ENCODE results near the gene NT5DC3.

NT5DC3 gene

DNA sequence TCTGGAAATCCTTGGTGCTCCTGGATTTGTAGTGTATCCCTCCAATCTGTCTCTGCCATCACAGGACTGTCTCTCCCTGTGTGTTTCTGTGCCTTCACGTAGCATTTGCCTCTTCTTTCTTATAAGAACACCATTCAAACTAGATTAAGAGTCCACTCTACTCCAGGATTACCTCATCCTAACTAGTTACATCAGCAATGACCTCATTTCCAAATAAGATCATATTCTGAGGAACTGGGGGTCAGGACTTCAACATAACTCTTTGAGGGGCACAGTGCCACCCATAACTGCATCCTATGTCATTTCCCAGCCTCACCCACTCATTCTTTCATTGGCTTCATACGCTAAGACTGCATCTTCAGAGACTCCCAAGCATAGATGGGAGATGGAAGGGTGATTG is 106.2 kb downstream of the NT5DC3 start:
- no peak for TF ChIP-seq GATA1 (IDR thresholded peaks at IDR 0.05; ENCODE audit: low read depth, low read length)
- no peak for TF ChIP-seq POLR2A (IDR thresholded peaks at IDR 0.05; ENCODE audit: low read length)
- no peak for DNase-seq

DNA sequence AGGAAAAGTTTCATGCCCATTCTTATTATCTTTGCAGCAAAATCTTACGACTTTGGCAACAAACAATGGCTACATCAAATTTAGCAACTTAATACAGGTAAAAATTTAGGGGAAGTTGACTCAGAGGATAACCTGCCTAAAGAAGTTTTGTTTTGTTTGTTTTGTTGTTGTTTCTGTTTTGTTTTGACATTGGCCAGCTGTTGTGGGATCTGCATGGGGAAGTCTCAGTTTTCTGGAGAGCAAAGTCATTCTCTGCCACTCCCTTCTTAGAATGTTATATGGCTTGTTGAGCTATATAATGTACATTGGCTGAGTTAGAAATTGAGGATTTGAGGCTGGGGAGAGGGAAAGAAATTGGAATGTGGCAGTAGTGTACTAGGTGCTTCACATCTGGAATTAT is 109.5 kb downstream of the NT5DC3 start:
- no peak for DNase-seq
- TF ChIP-seq GATA1 (IDR thresholded peaks at IDR 0.05; ENCODE audit: low read depth, low read length) (no peak), POLR2A (IDR thresholded peaks at IDR 0.05; ENCODE audit: low read length) (no peak)

DNA sequence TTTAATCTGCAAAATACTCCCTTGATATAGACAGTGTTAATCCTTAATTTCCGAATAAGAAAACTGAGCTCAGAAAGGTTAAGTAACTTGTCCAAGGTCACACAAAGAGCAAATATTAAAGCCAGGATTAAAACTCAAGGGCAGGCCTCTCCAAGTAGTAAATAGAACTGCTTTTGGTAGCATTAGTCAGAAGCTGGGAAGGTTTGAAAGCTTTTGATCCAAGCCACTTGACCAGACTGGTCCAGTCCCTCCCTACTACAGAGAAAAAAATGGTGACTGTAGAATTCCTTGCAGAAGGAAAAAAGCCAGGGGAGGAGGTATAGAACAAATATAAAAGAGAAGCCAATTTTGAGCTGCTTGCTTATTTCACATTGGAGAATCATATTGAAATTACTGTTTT is 111.5 kb downstream of the NT5DC3 start:
- TF ChIP-seq POLR2A (IDR thresholded peaks at IDR 0.05; ENCODE audit: low read length) (no peak), GATA1 (IDR thresholded peaks at IDR 0.05; ENCODE audit: low read depth, low read length) (no peak)
- DNase-seq: no peak

DNA sequence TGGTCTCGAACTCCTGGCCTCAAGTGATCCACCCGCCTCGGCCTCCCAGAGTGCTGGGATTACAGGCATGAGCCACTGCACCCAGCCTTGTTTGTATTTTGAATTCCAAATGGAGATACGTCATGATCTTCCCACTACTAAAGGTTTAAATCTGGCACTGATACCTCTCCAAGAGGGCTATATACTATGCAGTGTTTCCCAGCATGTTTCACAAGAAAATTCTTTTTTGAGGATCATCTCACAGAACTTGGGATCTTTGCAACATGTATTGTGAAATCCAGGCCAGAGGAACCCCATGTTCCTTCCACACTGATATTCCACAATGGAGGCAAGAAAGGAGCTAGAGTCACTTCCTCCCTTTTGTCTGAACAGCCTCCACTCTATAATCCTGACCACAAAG is 112.7 kb downstream of the NT5DC3 start:
- DNase-seq: no peak
- TF ChIP-seq POLR2A (IDR thresholded peaks at IDR 0.05; ENCODE audit: low read length) (no peak), GATA1 (IDR thresholded peaks at IDR 0.05; ENCODE audit: low read depth, low read length) (no peak)

DNA sequence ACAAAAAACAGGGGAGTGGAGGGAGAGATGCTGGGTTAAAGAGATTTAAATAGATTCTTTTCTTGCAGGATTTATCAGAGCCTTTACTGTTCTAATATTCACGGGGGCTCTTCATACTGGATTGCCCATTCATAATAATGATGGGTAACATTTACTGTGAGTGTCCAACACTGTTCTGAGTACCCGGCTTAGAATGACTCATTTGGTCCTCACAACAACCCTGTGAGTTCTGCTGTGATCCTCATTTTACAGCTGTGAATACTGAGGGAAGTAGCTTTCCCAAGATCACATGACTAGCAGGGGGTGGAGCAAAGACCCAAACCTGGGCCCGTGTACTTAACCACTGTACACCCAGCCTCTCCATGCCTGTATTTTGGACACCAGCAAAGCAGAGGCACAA is 113.4 kb downstream of the NT5DC3 start:
- DNase-seq: no peak
- TF ChIP-seq POLR2A (IDR thresholded peaks at IDR 0.05; ENCODE audit: low read length) (no peak), GATA1 (IDR thresholded peaks at IDR 0.05; ENCODE audit: low read depth, low read length) (no peak)

DNA sequence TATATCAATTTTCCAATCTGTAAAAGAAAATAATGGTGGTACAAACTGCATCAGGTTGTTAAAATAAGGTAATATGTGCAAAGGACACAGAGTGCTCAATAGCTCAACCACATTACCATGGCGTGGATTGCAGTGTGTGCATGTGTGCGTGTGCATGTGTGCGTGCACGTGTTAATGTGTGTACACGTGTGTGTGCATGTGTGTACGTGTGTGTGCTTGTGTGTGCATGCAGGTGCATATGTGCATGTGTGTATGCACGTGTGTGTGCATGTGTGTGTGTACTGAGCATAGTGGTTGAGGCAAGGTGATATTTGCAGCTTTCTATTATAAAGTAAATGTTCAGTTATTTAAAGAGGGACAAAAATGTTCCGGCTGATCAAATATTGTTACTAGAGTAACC is 115.6 kb downstream of the NT5DC3 start:
- TF ChIP-seq GATA1 (IDR thresholded peaks at IDR 0.05; ENCODE audit: low read depth, low read length) (no peak), POLR2A (IDR thresholded peaks at IDR 0.05; ENCODE audit: low read length) (no peak)
- no peak for DNase-seq

All from erythroblast (primary cell).